Measurements from ENCODE around the gene CR1. TPM values are rescaled to one million over a fixed set of nuclear protein-coding genes. Genes with fewer than 3 reads are reported as not detected.
A peak's percentile ranks its signal among the peaks of the same experiment; 100 is the strongest.

The CR1 gene
- total RNA-seq (2014; rRNA removed; shearing (Covaris generic)) (not detected in 2 replicates), total RNA-seq (2022) (not detected in 2 replicates), Bru-seq, nascent RNA (percentile 6 among the genes with signal in this experiment), BruChase-seq, experiment 1, labeled RNA remaining after a 6-hour chase (percentile 1 among the genes with signal in this experiment), BruChase-seq, experiment 2, labeled RNA remaining after a 2-hour chase (not detected)
- long read RNA-seq, result 0 reads

DNA sequence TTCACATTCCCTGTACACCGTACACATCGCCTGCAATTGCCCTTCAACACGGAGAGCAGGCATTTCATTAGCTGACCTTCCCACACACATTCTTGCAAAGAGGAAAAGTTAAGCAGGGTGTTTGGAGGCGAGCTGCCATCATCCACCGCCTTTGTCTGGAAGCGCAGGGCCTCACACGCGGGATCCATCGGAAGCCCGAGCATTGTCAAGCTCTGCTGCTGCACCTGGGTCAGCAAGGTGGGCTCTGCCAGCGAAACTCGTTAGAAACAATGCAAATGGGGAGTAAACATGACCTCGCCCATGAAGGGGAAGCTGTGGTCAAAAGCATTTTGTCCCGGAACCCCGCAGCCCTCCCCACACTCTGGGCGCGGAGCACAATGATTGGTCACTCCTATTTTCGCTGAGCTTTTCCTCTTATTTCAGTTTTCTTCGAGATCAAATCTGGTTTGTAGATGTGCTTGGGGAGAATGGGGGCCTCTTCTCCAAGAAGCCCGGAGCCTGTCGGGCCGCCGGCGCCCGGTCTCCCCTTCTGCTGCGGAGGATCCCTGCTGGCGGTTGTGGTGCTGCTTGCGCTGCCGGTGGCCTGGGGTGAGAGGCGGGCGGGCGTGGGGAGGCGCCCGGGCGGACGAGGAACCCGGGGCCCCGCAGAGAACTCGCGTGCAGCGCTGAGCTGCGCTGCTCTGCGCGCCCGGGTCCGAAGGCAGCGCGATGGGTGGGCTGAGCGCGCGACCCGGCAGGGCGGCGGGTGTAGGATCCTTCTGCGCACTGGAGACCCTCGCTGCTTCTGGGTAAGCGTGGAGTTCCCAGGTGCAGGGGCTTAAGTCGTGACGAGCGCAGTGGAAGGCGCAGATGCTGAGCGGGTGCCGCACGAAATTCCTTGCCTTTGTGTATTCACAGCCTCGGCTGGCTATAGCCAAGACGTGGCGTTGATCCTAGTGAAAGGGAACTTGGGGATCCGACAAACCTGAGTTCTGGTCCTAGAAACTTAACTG is at the start of gene CR1:
Gene CR1, plus strand, starts transcription at position 357 of the 992 bp plus-strand sequence. Its CDS starts 111 bp downstream, at position 468.
- Histone ChIP-seq H3K4me1 (ENCODE audit: insufficient read depth, low read length, poor library complexity, severe bottlenecking) (peaks cover 10% of the 10 kb centered on the region), H3K9me3 (ENCODE audit: low read length) (no peaks in the 10 kb centered on the region), H2AFZ (ENCODE audit: low read length) (peak within 1 kb of the TSS; percentile 42; the same call in 1 of the 2 replicates), H3K27ac (ENCODE audit: low read depth, low read length, poor library complexity, severe bottlenecking) (no peak within 1 kb of the TSS), H3K79me2 (ENCODE audit: insufficient read depth, low read depth, low read length) (no peaks in the 10 kb centered on the region), H3K36me3 (ENCODE audit: insufficient read depth, low read length) (no peaks in the 10 kb centered on the region), H3K4me3 (ENCODE audit: low read depth, low read length, poor library complexity, severe bottlenecking) (peak within 1 kb of the TSS; percentile 52), H3K4me2 (ENCODE audit: low read length) (peak within 1 kb of the TSS; percentile 56), H3K9me2 (ENCODE audit: insufficient read depth, low read length) (no peaks in the 10 kb centered on the region), H4K20me1 (ENCODE audit: insufficient read depth, low read length) (no peaks in the 10 kb centered on the region)
- BruUV-seq (replicated peaks), result no TSS peak
- ChIA-PET POLR2A (interaction anchor here (1.0 kb wide), 1 partner anchor 195 kb away, joined by 3 read pairs; no protein-coding TSS in a partner anchor), CTCF (ENCODE audit: unreplicated experiment) (no interaction called here)
- DNase-seq (ENCODE audit: low spot score), result peak; percentile 6
- TF ChIP-seq, protein P1, sequence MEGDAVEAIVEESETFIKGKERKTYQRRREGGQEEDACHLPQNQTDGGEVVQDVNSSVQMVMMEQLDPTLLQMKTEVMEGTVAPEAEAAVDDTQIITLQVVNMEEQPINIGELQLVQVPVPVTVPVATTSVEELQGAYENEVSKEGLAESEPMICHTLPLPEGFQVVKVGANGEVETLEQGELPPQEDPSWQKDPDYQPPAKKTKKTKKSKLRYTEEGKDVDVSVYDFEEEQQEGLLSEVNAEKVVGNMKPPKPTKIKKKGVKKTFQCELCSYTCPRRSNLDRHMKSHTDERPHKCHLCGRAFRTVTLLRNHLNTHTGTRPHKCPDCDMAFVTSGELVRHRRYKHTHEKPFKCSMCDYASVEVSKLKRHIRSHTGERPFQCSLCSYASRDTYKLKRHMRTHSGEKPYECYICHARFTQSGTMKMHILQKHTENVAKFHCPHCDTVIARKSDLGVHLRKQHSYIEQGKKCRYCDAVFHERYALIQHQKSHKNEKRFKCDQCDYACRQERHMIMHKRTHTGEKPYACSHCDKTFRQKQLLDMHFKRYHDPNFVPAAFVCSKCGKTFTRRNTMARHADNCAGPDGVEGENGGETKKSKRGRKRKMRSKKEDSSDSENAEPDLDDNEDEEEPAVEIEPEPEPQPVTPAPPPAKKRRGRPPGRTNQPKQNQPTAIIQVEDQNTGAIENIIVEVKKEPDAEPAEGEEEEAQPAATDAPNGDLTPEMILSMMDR (conservative IDR thresholded peaks at IDR 0.05; ENCODE audit: low read length), result no peak
- TF ChIP-seq EZH2phosphoT487 (IDR thresholded peaks at IDR 0.05; ENCODE audit: borderline replicate concordance, low read depth, low read length), result 0 out of 2 replicates have a peak, but pooled peaks have one; percentile 39
- intact Hi-C loops (cut with micrococcal nuclease; ENCODE audit: unreplicated experiment), result loop anchor here (5.0 kb wide), 1 partner anchor 174 kb away; the partner anchor contains the start of gene CD55

DNA sequence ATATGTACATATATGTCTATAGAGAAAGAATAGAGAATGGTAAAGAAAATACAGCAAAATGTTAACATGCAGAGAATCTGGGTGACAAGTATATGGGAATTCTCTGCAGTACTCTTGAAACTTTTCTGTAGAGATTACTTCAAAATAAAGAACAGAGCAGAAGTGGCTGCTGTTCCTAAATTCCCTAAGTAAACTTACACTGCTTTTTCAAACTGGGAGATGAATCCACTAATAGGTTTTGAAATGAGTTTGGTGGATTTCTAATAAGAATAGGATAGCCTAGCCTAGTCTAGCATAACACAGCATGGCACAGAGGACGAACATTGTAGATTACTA is 42.3 kb upstream of the CR1 start:
- peaks cover 30% of the 10 kb centered on the region for H3K4me1 ChIP-seq (ENCODE audit: insufficient read depth, low read length, poor library complexity, severe bottlenecking)
- TF ChIP-seq, protein P1 (conservative IDR thresholded peaks at IDR 0.05; ENCODE audit: low read length), result no peak
- TF ChIP-seq EZH2phosphoT487 (IDR thresholded peaks at IDR 0.05; ENCODE audit: borderline replicate concordance, low read depth, low read length), result no peak
- H3K9me2 ChIP-seq (ENCODE audit: insufficient read depth, low read length), result no peaks in the 10 kb centered on the region
- intact Hi-C loops (cut with micrococcal nuclease; ENCODE audit: unreplicated experiment), result loop anchor here (1.0 to 10.0 kb wide), 5 partner anchors 22 to 291 kb away; partner anchors contain the start of gene CD55
- peak overlapping the region; percentile 74 for H3K4me2 ChIP-seq (ENCODE audit: low read length)
- H3K27ac ChIP-seq (ENCODE audit: low read depth, low read length, poor library complexity, severe bottlenecking), result no peak overlapping the region
- H3K79me2 ChIP-seq (ENCODE audit: insufficient read depth, low read depth, low read length), result no peaks in the 10 kb centered on the region
- no peaks in the 10 kb centered on the region for H3K36me3 ChIP-seq (ENCODE audit: insufficient read depth, low read length)
- peak overlapping the region; percentile 82 for H2AFZ ChIP-seq (ENCODE audit: low read length)
- ChIA-PET CTCF (ENCODE audit: unreplicated experiment) (interaction anchor here (0.6 kb wide), 1 partner anchor 18 kb away, joined by 3 read pairs; no protein-coding TSS in a partner anchor), POLR2A (interaction anchor here (1.0 to 1.3 kb wide), 4 partner anchors 11 to 401 kb away, joined by 3 to 6 read pairs (median 3); partner anchors contain the start of gene PFKFB2)
- H3K9me3 ChIP-seq (ENCODE audit: low read length), result no peaks in the 10 kb centered on the region
- BruUV-seq (replicated peaks), result no TSS peak
- no peak for DNase-seq (ENCODE audit: low spot score)
- H4K20me1 ChIP-seq (ENCODE audit: insufficient read depth, low read length), result no peaks in the 10 kb centered on the region
- peak overlapping the region; percentile 70 for H3K4me3 ChIP-seq (ENCODE audit: low read depth, low read length, poor library complexity, severe bottlenecking)

Data from OCI-LY7 (cell line).